ENCODE data around the gene HSFY2.
"Not testable (repeated sequence)": the region's sequence is repeated elsewhere in the genome, so short reads cannot be mapped to it uniquely, and the experiment has no call there.

HSFY2 gene, protein sequence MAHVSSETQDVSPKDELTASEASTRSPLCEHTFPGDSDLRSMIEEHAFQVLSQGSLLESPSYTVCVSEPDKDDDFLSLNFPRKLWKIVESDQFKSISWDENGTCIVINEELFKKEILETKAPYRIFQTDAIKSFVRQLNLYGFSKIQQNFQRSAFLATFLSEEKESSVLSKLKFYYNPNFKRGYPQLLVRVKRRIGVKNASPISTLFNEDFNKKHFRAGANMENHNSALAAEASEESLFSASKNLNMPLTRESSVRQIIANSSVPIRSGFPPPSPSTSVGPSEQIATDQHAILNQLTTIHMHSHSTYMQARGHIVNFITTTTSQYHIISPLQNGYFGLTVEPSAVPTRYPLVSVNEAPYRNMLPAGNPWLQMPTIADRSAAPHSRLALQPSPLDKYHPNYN
- 0 reads per million in 17 experiments for total RNA-seq

GRCh38 chrY:18773635-18774034, at the start of gene HSFY2:
Gene HSFY2, minus strand, starts transcription at chrY:18773735. Its CDS starts 117 bp downstream, at chrY:18773618.
- DNase-seq: not testable (repeated sequence)

DNA sequence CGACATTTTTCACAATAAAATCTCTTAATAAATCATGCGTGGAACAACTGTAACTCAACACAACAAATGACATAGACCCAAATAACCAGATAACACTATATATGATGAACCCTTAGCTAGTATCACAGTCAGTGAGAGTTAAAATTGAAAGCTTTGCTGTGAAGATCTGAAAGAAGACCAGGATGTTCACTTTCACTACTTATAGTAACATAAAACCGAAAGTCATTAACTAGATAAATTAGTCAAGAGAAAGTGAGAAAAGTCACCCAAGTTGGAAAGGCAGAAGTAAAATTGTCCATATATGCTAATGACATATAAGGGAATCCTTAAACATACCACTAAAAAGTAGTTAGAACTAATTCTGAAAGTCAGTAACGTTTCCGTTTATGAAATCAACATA, 42.2 kb upstream of the HSFY2 start:
- not testable (repeated sequence) for DNase-seq

DNA sequence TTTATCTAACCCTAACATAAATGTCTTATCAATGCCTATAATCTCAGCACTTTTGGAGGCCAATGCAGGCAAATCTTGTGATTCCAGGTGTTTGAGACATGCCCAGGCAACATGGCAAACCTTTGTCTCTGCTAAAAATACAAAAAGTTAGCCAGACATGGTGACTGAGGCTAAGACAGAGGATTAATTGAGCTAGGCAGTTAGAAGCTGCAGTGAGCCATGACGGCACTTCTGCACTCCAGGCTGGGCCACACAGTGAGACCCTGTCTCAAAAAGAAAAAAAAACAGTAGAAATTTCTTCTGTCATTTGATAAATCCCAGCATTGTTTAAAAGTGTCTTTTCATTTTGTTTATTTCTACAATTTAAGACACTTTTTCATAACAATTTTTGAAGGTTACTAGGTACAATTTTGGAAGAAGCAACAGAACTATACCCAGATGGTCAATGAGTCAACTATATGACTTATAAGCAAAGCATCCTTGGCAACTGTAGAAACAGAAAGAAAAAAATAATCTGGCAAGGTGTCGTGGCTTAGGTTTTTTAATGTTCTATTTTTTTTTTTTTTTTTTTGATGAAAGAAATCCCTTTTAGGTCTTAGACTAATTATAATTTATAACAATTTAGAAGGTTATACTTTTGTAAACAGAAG, 15.3 kb upstream of the HSFY2 start:
- not testable (repeated sequence) for DNase-seq

DNA sequence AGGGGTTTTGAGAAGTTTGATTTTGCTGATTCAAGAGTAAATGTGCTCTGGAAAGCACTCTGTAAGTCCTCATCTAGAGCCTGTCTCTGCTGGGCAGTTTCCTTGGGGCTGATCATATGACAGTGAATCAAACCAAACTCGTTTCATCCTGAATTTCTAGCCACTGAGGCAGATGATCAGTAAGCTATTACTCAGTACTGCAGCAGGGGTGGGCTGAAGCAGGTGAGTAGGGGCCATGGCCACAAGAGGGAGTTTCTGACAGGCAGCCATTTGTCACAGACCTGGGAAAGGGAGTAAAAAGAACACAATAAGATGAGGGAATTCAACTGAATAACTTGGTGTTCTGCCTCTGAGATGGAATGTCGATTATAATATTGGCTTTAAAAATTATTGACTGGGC, 19.5 kb downstream of the HSFY2 start:
- not testable (repeated sequence) for DNase-seq

GRCh38 chrY:18753133-18753815, 20.3 kb downstream of the HSFY2 start:
- not testable (repeated sequence) for DNase-seq

DNA sequence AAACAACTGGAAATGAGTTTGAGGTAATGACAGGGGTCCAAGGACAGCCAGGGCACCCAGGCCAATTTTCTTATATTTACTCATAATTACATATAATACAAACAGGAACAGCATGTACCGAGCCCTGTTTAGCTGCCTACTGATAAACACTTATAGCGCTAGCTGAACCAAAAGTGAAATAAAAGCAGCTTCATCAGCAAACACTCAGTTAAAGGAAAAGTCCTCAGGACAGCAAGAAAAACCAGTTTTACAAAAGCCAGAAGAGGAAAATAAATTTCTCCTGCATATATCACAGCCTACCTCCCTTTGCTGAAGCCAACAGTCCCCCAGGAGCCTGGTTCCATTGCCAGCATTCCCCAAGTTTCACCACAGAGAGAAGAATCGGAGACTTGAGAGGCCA, 49.8 kb downstream of the HSFY2 start:
- DNase-seq: not testable (repeated sequence)
